ENCODE data around the gene LIM2.

DNA sequence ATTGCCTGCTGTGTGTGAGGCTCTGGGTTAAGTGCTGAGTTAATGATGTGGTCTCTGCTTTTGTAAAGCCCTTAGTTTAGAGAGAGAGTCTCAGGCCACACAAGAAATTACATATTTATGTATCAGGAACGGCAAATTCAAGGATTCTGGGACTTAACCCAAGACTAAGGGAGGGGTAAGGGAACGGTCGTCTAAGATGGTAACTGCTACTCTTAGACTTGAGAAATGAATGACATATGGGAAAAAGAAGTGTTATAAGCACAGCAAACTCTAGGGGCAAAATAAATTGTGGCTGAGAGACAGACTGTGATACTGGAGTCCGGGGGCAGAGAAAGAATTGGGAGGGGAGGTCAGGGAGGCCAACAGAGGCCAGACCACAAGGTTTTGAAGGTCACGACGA, 56.1 kb downstream of the LIM2 start:
- TF ChIP-seq, protein P1, sequence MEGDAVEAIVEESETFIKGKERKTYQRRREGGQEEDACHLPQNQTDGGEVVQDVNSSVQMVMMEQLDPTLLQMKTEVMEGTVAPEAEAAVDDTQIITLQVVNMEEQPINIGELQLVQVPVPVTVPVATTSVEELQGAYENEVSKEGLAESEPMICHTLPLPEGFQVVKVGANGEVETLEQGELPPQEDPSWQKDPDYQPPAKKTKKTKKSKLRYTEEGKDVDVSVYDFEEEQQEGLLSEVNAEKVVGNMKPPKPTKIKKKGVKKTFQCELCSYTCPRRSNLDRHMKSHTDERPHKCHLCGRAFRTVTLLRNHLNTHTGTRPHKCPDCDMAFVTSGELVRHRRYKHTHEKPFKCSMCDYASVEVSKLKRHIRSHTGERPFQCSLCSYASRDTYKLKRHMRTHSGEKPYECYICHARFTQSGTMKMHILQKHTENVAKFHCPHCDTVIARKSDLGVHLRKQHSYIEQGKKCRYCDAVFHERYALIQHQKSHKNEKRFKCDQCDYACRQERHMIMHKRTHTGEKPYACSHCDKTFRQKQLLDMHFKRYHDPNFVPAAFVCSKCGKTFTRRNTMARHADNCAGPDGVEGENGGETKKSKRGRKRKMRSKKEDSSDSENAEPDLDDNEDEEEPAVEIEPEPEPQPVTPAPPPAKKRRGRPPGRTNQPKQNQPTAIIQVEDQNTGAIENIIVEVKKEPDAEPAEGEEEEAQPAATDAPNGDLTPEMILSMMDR (IDR thresholded peaks at IDR 0.05): no peak
- TF ChIP-seq POLR2A (IDR thresholded peaks at IDR 0.05): no peak

Data from body of pancreas (tissue), 4 donors.